Measurements from ENCODE around the gene ABCD1. TPM values are rescaled to one million over a fixed set of nuclear protein-coding genes. Genes with fewer than 3 reads are reported as not detected.
"Not testable (repeated sequence)": the region's sequence is repeated elsewhere in the genome, so short reads cannot be mapped to it uniquely, and the experiment has no call there.

Gene ABCD1
- total and polyA plus RNA-seq, 7 donors: 1.8 to 21.3 (median 12.8) TPM

DNA sequence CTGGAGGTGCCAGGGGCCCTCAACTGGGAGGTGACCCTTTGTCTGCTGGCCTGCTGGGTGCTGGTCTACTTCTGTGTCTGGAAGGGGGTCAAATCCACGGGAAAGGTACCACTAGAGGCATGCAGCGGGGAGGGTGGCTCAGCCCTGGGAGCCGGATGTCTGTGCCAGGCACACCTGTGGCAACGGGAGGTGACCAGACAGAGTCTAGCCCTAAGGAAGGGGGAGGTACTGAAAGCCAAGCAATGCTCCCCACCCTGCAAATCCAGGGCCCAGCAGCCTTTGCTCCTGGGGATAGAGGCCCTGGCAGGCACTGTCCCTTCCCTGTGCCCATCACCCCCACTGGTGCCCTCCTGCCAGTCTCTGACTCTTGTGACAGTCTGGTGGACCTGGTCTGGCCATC lies 32.7 kb upstream of the ABCD1 start:
- WGBS, 2 donors: 38 to 84% methylated on average over 4 of the region's 4 CpGs
- Histone ChIP-seq H3K27me3 (no peaks in the 10 kb centered on the region), H3K9me3 (no peaks in the 10 kb centered on the region), H3K27ac (peak overlapping the region in 3 of 4 donors; percentile 44 to 92 (median 83)), H3K36me3 (peaks cover 0 to 14% (median 0%) of the 10 kb centered on the region in 4 donors), H3K4me1 (peaks cover 0 to 47% (median 18%) of the 10 kb centered on the region in 4 donors), H3K4me3 (no peak overlapping the region)
- TF ChIP-seq POLR2A (IDR thresholded peaks at IDR 0.05) (no peak), EP300 (IDR thresholded peaks at IDR 0.05) (no peak), POLR2AphosphoS5 (IDR thresholded peaks at IDR 0.05) (no peak)
- TF ChIP-seq, protein P1, sequence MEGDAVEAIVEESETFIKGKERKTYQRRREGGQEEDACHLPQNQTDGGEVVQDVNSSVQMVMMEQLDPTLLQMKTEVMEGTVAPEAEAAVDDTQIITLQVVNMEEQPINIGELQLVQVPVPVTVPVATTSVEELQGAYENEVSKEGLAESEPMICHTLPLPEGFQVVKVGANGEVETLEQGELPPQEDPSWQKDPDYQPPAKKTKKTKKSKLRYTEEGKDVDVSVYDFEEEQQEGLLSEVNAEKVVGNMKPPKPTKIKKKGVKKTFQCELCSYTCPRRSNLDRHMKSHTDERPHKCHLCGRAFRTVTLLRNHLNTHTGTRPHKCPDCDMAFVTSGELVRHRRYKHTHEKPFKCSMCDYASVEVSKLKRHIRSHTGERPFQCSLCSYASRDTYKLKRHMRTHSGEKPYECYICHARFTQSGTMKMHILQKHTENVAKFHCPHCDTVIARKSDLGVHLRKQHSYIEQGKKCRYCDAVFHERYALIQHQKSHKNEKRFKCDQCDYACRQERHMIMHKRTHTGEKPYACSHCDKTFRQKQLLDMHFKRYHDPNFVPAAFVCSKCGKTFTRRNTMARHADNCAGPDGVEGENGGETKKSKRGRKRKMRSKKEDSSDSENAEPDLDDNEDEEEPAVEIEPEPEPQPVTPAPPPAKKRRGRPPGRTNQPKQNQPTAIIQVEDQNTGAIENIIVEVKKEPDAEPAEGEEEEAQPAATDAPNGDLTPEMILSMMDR (IDR thresholded peaks at IDR 0.05): no peak
- no peak for DNase-seq
- intact Hi-C loops (cut with DNase I): no loop called here

DNA sequence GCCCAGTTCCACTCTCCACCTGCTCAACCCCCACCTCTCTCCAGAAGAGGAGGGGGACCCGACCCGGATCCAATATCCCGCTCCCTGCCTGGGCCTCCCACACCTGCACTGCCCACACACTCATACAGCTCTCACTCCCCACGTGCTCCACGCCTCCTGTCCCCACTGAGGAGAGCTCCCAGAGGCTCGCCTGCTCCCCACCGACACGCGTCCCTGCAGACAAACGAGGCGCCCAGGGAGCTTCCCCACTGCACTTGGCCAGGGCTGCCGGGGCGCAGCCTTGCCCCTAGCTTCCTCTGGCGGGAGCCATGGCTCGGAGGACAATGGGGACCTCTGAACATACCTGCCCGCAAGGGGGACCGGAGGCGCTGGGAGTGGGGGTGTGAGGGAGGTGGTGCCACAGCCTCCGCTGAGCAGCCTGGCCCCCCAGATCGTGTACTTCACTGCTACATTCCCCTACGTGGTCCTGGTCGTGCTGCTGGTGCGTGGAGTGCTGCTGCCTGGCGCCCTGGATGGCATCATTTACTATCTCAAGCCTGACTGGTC lies 32.0 kb upstream of the ABCD1 start:
- WGBS, 2 donors: 56 to 76% methylated on average over 24 of the region's 24 CpGs
- no peak for TF ChIP-seq POLR2A (IDR thresholded peaks at IDR 0.05)
- TF ChIP-seq, protein P1 (IDR thresholded peaks at IDR 0.05): no peak
- no peak for TF ChIP-seq POLR2AphosphoS5 (IDR thresholded peaks at IDR 0.05)
- TF ChIP-seq EP300 (IDR thresholded peaks at IDR 0.05): no peak

DNA sequence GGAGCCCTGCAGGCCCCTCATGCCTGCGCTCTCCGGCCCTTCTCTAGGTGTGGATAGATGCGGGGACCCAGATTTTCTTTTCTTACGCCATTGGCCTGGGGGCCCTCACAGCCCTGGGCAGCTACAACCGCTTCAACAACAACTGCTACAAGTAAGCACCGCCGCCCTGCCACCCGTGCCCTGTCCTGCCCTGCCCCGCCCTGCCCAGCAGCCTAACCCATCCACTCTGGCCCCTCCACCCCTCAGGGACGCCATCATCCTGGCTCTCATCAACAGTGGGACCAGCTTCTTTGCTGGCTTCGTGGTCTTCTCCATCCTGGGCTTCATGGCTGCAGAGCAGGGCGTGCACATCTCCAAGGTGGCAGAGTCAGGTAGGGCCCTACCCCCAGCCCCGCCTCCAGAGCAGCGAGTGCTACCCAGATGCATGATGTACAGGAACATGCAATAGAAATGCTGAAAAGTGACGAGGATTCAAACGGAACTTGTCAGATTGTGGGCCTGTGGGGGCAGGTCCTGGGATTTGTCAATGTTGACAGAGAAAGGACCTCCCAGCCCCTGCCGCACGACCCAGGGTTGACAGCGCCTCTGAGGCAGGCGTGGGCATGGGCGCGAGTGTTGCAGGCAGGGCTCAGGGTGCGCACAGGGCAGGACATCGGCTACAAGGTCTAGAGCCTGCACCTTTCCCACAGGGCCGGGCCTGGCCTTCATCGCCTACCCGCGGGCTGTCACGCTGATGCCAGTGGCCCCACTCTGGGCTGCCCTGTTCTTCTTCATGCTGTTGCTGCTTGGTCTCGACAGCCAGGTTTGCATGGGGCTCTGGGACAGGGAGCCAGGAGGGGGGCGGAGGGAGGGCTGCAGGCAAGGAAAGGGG lies 31.2 kb upstream of the ABCD1 start:
- intact Hi-C loops (cut with DNase I): no loop called here
- Histone ChIP-seq H3K27ac (peak overlapping the region in 3 of 4 donors; percentile 66 to 92 (median 83)), H3K36me3 (peaks cover 0 to 14% (median 0%) of the 10 kb centered on the region in 4 donors), H3K27me3 (no peaks in the 10 kb centered on the region), H3K4me3 (no peak overlapping the region), H3K9me3 (no peaks in the 10 kb centered on the region), H3K4me1 (peaks cover 0 to 43% (median 13%) of the 10 kb centered on the region in 4 donors)
- no peak for DNase-seq
- 72 to 79% methylated on average over 30 to 31 of the region's 31 CpGs for WGBS, 2 donors
- TF ChIP-seq POLR2A (IDR thresholded peaks at IDR 0.05) (no peak), POLR2AphosphoS5 (IDR thresholded peaks at IDR 0.05) (peak; percentile 38 to 74 (median 56)), EP300 (IDR thresholded peaks at IDR 0.05) (no peak)
- TF ChIP-seq, protein P1 (IDR thresholded peaks at IDR 0.05): no peak

More for the DNA sequence above, 32.0 kb upstream of the ABCD1 start:
- Histone ChIP-seq H3K4me1 (peaks cover 0 to 43% (median 13%) of the 10 kb centered on the region in 4 donors), H3K9me3 (no peaks in the 10 kb centered on the region), H3K4me3 (no peak overlapping the region), H3K36me3 (peaks cover 0 to 14% (median 0%) of the 10 kb centered on the region in 4 donors), H3K27ac (peak overlapping the region in 3 of 4 donors; percentile 66 to 92 (median 83)), H3K27me3 (no peaks in the 10 kb centered on the region)
- no peak for DNase-seq
- intact Hi-C loops (cut with DNase I): no loop called here

DNA sequence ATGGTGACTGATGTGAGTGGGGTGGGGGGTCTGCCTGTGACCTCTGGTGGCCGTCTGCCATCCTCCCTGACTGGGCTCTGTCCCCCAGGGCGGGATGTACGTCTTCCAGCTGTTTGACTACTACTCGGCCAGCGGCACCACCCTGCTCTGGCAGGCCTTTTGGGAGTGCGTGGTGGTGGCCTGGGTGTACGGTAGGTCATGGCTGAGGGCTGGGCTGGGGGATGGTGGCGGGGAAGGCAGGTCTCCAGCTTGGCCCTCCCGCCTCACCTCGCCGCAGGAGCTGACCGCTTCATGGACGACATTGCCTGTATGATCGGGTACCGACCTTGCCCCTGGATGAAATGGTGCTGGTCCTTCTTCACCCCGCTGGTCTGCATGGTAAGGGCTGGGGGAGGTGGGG lies 30.4 kb upstream of the ABCD1 start:
- H3K9me3 ChIP-seq; intact Hi-C loops (cut with DNase I); H3K27me3 ChIP-seq; DNase-seq; H3K4me3 ChIP-seq: not testable (repeated sequence)
- peaks cover 0 to 45% (median 14%) of the 10 kb centered on the region in 4 donors for H3K4me1 ChIP-seq
- H3K27ac ChIP-seq: peak overlapping the region in 3 of 4 donors; percentile 66 to 92 (median 83)
- H3K36me3 ChIP-seq: peaks cover 0 to 14% (median 0%) of the 10 kb centered on the region in 4 donors
- 92% methylated on average over 16 of the region's 16 CpGs for WGBS, 2 donors

DNA sequence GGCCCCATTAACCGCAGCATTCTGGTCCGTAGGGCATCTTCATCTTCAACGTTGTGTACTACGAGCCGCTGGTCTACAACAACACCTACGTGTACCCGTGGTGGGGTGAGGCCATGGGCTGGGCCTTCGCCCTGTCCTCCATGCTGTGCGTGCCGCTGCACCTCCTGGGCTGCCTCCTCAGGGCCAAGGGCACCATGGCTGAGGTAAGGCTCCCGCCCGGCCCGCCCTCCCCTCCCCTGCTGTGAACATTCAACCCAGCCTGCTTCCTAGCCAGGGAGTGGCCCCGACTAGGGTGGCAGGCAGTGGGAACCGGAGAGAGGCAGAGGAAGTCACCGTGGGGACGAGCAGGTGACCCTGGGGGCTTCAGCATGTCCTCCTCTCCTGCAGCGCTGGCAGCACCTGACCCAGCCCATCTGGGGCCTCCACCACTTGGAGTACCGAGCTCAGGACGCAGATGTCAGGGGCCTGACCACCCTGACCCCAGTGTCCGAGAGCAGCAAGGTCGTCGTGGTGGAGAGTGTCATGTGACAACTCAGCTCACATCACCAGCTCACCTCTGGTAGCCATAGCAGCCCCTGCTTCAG lies 29.9 kb upstream of the ABCD1 start:
- no peak for TF ChIP-seq POLR2AphosphoS5 (IDR thresholded peaks at IDR 0.05)
- TF ChIP-seq, protein P1 (IDR thresholded peaks at IDR 0.05): no peak
- no peak for TF ChIP-seq EP300 (IDR thresholded peaks at IDR 0.05)
- no peaks in the 10 kb centered on the region for H3K27me3 ChIP-seq
- no peak overlapping the region for H3K4me3 ChIP-seq
- intact Hi-C loops (cut with DNase I): no loop called here
- peaks cover 0 to 14% (median 0%) of the 10 kb centered on the region in 4 donors for H3K36me3 ChIP-seq
- no peak for DNase-seq
- 39 to 83% methylated on average over 23 of the region's 23 CpGs for WGBS, 2 donors
- peak overlapping the region in 3 of 4 donors; percentile 66 to 92 (median 83) for H3K27ac ChIP-seq
- H3K4me1 ChIP-seq: peaks cover 0 to 49% (median 13%) of the 10 kb centered on the region in 4 donors
- no peaks in the 10 kb centered on the region for H3K9me3 ChIP-seq
